Breast epithelium (tissue), 3 donors: Measurements from ENCODE around the gene TMEM182.

Experiments
- POLR2A ChIP-seq: fragments of 450-650 bp; IDR thresholded peaks from one replicate; pipeline ENCODE4 v1.6.1; 2016; ENCODE audit warnings: antibody characterized with exemption, mild to moderate bottlenecking, moderate library complexity
- POLR2AphosphoS5 ChIP-seq, 3 donors: sonication (generic); formaldehyde crosslinking; IDR thresholded peaks; one replicate each; pipeline ENCODE4 v1.6.1; 2017; ENCODE audit warnings: antibody characterized with exemption in 3 of 3

GRCh38 chr2:102764083-102764482 is 2.3 kb downstream of the TMEM182 start:
- TF ChIP-seq POLR2AphosphoS5 (IDR thresholded peaks at IDR 0.05) (no peak), POLR2A (no peak)
